HG02763 (cell line): Measurements from ENCODE around the gene TRAPPC12.
"Not testable (repeated sequence)": the region's sequence is repeated elsewhere in the genome, so short reads cannot be mapped to it uniquely, and the experiment has no call there.

Experiments
- ATAC-seq: cut with Tn5 transposase; IDR thresholded peaks from one replicate; pipeline ENCODE4 v1.9.1; 2021; ENCODE audit warnings: mild to moderate bottlenecking, moderate library complexity; ENCODE audit not compliant: unreplicated experiment

The TRAPPC12 gene

GRCh38 chr2:3430740-3431490 is 51.4 kb downstream of the TRAPPC12 start:
- ATAC-seq: no peak

GRCh38 chr2:3432067-3432466 is 52.6 kb downstream of the TRAPPC12 start:
- no peak for ATAC-seq

GRCh38 chr2:3432693-3433338 is 53.3 kb downstream of the TRAPPC12 start:
- no peak for ATAC-seq

DNA sequence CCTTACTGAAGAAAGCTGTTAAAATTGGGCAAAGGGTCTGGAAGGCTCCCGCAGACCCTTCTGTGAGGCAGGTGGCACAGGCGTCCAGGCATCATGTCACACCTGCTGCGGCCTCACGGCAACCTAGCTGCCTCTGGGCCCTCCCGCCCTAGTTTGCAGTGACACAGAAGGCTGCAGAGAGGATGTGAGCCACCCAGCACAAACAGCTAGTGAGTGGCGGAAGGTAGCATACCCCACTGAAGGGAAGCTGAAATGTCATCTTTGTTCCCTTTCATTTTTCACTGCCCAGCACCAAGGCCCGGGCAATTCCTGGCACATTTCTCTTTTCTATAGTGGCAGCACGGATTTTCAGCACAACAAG is 53.8 kb downstream of the TRAPPC12 start:
- no peak for ATAC-seq

GRCh38 chr2:3433776-3434400 is 54.4 kb downstream of the TRAPPC12 start:
- ATAC-seq: no peak

- no peak for ATAC-seq
Observed at GRCh38 chr2:3434654-3435053, 55.2 kb downstream of the TRAPPC12 start.

GRCh38 chr2:3435445-3435844 is 56.0 kb downstream of the TRAPPC12 start:
- ATAC-seq: no peak

GRCh38 chr2:3440477-3440876 is 61.0 kb downstream of the TRAPPC12 start:
- no peak for ATAC-seq

DNA sequence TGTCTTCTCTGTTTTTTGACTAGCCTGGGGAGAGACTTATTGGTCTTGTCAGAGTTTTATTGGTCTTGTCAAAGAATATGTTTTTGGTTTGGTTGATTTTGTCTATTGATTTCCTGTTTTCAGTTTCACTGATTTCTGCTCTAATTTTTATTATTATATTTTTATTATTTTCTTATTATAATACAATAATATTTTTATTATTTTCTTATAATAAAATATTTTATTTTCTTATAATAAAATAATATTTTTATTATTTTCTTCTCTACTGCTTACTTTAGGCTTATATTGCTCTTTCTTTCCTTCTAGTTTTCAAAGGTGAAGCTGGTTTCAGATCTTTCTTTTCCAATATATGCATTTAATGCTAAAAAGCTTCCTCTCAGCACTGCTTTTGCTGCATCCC is 62.0 kb downstream of the TRAPPC12 start:
- ATAC-seq: no peak

- ATAC-seq: no peak
Observed at GRCh38 chr2:3442185-3442584, 62.7 kb downstream of the TRAPPC12 start.

GRCh38 chr2:3443083-3443482 is 63.6 kb downstream of the TRAPPC12 start:
- ATAC-seq: no peak

DNA sequence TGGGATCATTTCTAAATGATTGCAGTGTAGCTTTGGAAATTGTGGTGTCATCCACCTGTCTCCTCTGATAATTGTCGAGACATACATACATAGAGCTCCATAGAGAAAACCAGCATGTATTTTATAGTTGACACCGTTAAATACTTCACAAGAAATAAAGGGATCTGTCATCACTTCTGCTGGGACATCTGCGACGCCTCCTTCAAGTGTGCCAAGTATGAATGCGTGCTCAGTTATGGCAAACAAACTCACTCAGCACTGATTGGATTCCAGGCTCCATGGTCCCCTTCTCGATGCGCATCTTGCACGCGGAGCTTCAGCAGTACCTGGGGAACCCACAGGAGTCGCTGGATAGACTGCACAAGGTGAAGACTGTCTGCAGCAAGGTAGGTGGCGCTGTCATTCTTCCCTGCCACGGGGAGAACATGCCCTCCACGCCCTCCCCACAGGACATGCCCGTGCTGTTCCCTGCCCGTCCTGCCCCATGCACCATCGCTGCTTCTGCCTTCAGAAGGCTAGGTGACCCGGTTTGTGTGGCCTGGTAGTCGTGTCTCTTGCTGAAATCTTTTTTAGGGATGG is 64.1 kb downstream of the TRAPPC12 start:
- no peak for ATAC-seq

- ATAC-seq: no peak
Observed at GRCh38 chr2:3445891-3446290, 66.4 kb downstream of the TRAPPC12 start.

DNA sequence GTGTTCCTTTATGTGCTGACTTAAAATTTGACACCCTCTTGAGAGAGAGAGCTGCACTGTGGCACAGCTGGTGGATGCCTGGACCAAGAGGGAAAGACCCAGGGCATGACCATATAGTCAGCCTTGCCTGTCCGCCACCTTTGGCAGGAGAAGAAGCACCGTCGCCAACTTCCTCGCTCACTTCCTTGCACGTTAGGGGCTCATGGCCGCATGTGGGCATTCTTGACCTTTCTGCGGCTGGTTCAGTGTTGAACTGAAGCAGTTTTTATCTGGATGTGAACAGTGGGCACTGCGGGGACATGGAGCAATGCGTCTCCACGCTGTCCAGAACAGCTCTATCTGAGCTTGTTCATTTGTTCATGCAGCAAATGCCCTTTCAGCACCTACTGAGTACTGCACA is 66.9 kb downstream of the TRAPPC12 start:
- ATAC-seq: no peak

GRCh38 chr2:3447186-3447585 is 67.7 kb downstream of the TRAPPC12 start:
- not testable (repeated sequence) for ATAC-seq

GRCh38 chr2:3447789-3448317 is 68.4 kb downstream of the TRAPPC12 start:
- no peak for ATAC-seq

DNA sequence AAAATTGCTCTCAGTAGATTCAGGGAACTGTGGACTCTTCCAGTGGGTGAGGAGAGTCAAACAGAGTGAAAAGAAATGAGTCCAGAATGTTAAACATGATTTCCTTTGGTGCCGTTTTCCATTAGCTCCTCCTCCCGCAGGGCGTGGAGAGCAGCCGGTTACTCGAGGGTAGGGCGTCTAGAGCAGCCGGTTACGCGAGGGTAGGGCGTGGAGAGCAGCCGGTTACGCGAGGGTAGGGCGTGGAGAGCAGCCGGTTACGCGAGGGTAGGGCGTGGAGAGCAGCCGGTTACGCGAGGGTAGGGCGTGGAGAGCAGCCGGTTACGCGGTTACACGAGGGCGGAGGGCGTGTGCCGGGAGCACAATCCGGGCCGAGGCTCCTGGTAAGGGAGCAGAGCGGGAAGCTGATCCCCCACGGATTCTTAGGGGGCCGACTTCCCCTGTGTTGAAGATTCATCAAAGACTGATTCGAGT is 69.0 kb downstream of the TRAPPC12 start:
- ATAC-seq: not testable (repeated sequence)

DNA sequence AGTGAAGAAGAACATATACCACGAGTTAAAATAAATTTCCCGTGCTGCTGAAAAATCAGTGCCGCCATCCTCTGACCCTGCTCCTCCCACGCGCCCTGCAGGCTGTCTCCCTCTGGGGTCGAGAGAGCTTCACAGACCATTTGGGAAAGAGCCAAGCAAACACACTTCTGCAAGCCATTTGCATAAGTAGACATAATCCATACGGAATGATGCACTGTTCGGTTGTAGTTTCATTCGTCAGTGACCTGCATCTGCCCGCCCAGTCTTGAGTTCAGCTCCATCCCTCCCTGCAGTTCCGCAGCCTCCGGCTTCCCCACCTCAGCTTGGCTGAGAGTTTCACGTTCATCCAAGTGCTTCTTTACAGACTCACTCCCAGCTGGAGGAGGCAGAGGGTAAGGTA is 69.6 kb downstream of the TRAPPC12 start:
- ATAC-seq: no peak

DNA sequence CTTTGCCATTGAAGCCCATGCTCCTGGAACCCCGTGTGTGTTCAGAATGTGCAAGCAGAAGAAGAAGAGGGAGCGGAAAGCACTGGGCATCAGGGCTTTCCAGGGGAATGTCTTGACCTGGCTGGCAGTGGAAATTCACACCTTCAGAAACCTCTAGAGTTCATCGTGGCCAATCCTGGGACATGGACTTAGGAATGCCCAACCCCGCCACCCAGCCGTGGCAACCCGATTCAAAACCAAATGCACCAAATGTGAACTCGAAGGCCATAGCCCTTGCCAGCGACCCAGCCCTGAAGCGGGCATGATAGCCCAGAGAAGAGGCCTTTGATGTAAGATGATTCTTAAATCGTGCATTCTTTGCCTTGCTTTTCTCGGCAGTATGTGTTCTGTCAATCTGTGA is 70.4 kb downstream of the TRAPPC12 start:
- ATAC-seq: no peak

DNA sequence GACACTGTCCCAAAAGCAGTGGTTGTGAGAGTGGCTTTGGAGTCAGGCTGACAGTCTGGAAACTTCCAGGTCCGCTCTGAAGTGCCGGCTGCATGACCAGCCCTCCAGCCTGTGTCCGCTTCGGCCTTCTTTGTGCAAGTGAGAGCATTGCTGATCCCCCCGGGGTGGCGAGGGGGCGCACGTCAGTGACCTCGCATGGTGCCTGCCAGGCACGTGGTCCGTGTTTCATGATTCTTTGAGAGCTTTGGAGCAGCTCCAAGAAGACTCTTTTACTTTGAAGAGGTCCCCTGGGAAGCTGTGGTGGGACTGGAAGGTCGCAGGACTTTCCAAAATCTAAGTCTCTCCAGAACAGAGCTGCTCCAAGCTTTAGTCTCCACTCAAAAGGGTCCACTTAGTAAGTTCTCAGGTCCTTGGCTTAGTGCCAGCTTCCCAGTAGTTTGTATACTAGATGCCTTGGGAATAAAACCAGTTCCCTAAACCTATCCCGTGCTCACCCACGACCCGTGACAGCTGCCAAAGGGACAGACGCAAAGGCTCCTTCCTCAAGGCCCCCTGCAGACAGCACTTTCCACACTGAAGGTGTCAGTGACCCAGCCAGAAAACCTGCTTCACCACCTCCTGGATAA is 71.0 kb downstream of the TRAPPC12 start:
- ATAC-seq: no peak

DNA sequence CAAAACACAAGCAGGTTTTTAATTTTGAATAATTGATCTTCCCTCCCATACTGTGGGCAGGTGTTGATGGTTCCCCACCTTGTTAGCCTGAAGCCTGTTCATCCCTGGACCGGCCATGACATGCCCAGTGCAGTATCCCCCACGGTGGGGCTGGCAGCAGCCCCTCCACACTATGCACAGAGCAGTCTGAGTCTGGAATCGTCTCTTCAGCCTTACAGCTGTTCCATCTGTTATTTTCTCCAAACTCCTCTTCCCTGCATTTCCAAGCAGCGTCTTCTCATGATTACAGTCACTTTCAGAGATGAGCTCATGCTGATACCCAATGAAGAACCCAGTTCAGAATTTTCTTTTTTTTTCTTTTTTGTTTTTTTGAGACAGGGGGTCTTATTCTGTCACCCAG is 71.7 kb downstream of the TRAPPC12 start:
- no peak for ATAC-seq
